Karpas-422 (cell line): Measurements from ENCODE around the gene FBXL13. TPM values are rescaled to one million over a fixed set of nuclear protein-coding genes. Genes with fewer than 3 reads are reported as not detected.

Experiments
- DNase-seq: peaks from one replicate; pipeline ENCODE4 v3.0.0-alpha.2; 2015
- H2AFZ ChIP-seq: fragments of 200-600 bp; sonication (generic); 2 replicates; pipeline ENCODE4 v1.6.1; 2014; ENCODE audit warnings: antibody characterized with exemption, low read length, mixed read lengths
- H3K27ac ChIP-seq: fragments of 200-600 bp; sonication (generic); 2 replicates; pipeline ENCODE4 v1.5.1; 2014; ENCODE audit warnings: mild to moderate bottlenecking, low read length, moderate library complexity
- H3K27me3 ChIP-seq: fragments of 200-600 bp; sonication (generic); 2 replicates; pipeline ENCODE4 v1.6.1; 2014; ENCODE audit warnings: low read length, mixed read lengths
- H3K36me3 ChIP-seq: fragments of 200-600 bp; sonication (generic); 2 replicates; pipeline ENCODE4 v1.6.1; 2014; ENCODE audit warnings: low read length, mixed read lengths; ENCODE audit not compliant: insufficient read depth
- H3K4me1 ChIP-seq: fragments of 200-600 bp; sonication (generic); 2 replicates; pipeline ENCODE4 v1.6.1; 2014; ENCODE audit warnings: mild to moderate bottlenecking, low read length, mixed read lengths
- H3K4me2 ChIP-seq: fragments of 200-600 bp; sonication (generic); 2 replicates; pipeline ENCODE4 v1.6.1; 2014; ENCODE audit warnings: low read length, low read depth, mild to moderate bottlenecking; ENCODE audit not compliant: poor library complexity, severe bottlenecking
- H3K4me3 ChIP-seq: fragments of 200-600 bp; sonication (generic); 2 replicates; pipeline ENCODE4 v1.5.1; 2014; ENCODE audit warnings: mild to moderate bottlenecking, antibody characterized with exemption, low read length, mixed read lengths
- H3K79me2 ChIP-seq: fragments of 200-600 bp; sonication (generic); 2 replicates; pipeline ENCODE4 v1.6.1; 2014; ENCODE audit warnings: mild to moderate bottlenecking, low read length, mixed read lengths
- H3K9ac ChIP-seq: fragments of 200-600 bp; sonication (generic); 2 replicates; pipeline ENCODE4 v1.6.0; 2014; ENCODE audit warnings: low read length
- H3K9me2 ChIP-seq: fragments of 200-600 bp; sonication (generic), shearing (Covaris generic); replicated peaks from 2 replicates; pipeline ENCODE4 v1.6.0; 2014; ENCODE audit warnings: mild to moderate bottlenecking, low read length, moderate library complexity; ENCODE audit not compliant: insufficient read depth
- H3K9me3 ChIP-seq: fragments of 300-700, 200-600 bp; sonication (generic); 2 replicates; pipeline ENCODE4 v1.6.1; 2014; ENCODE audit warnings: low read length, mixed read lengths
- H4K20me1 ChIP-seq: fragments of 200-600 bp; sonication (generic); 2 replicates; pipeline ENCODE4 v1.6.1; 2014; ENCODE audit warnings: mild to moderate bottlenecking, antibody characterized with exemption, low read length, low read depth; ENCODE audit not compliant: insufficient read depth
- total RNA-seq: library from RNA; depleted of rRNA; stranded (reverse); fragments of >200 nt; shearing (Covaris generic); gene quantifications from 2 replicates; pipeline ENCODE4 v1.2.3, GENCODE V29; 2014; ENCODE audit warnings: low replicate concordance

The FBXL13 gene
- total RNA-seq, 1 experiment from 2014 or later, result 4.2 TPM

GRCh38 chr7:102890292-102890970, 184.2 kb downstream of the FBXL13 start:
- Histone ChIP-seq H2AFZ (no peak overlapping the region), H3K79me2 (no peaks in the 10 kb centered on the region), H3K27ac (no peak overlapping the region), H4K20me1 (no peaks in the 10 kb centered on the region), H3K4me3 (no peak overlapping the region), H3K9me2 (no peaks in the 10 kb centered on the region), H3K4me2 (no peak overlapping the region), H3K27me3 (no peaks in the 10 kb centered on the region), H3K9ac (no peak overlapping the region), H3K36me3 (no peaks in the 10 kb centered on the region), H3K9me3 (no peaks in the 10 kb centered on the region), H3K4me1 (no peaks in the 10 kb centered on the region)
- no peak for DNase-seq

GRCh38 chr7:102889851-102890250, 184.7 kb downstream of the FBXL13 start:
- Histone ChIP-seq H3K4me3 (no peak overlapping the region), H2AFZ (no peak overlapping the region), H3K4me1 (no peaks in the 10 kb centered on the region), H3K79me2 (no peaks in the 10 kb centered on the region), H3K9me3 (no peaks in the 10 kb centered on the region), H3K4me2 (no peak overlapping the region), H4K20me1 (no peaks in the 10 kb centered on the region), H3K27me3 (no peaks in the 10 kb centered on the region), H3K27ac (no peak overlapping the region), H3K9ac (no peak overlapping the region), H3K36me3 (no peaks in the 10 kb centered on the region), H3K9me2 (no peaks in the 10 kb centered on the region)
- DNase-seq, result no peak

- Histone ChIP-seq H3K9me2 (no peaks in the 10 kb centered on the region), H3K4me3 (no peak overlapping the region)
These were observed 185.9 kb downstream of the FBXL13 start for GRCh38 chr7:102888561-102889233.

GRCh38 chr7:102883098-102883860, 191.3 kb downstream of the FBXL13 start:
- H3K4me2 ChIP-seq, result no peak overlapping the region
- no peak overlapping the region for H3K9ac ChIP-seq
- DNase-seq, result no peak
- H4K20me1 ChIP-seq, result no peaks in the 10 kb centered on the region
- no peaks in the 10 kb centered on the region for H3K36me3 ChIP-seq
- no peaks in the 10 kb centered on the region for H3K4me1 ChIP-seq
- H3K27ac ChIP-seq, result no peak overlapping the region
- H3K4me3 ChIP-seq, result no peak overlapping the region
- no peaks in the 10 kb centered on the region for H3K9me3 ChIP-seq
- no peaks in the 10 kb centered on the region for H3K9me2 ChIP-seq
- no peak overlapping the region for H2AFZ ChIP-seq
- H3K27me3 ChIP-seq, result no peaks in the 10 kb centered on the region
- H3K79me2 ChIP-seq, result no peaks in the 10 kb centered on the region

More at GRCh38 chr7:102888561-102889233, 185.9 kb downstream of the FBXL13 start:
- H4K20me1 ChIP-seq, result no peaks in the 10 kb centered on the region
- no peak overlapping the region for H3K9ac ChIP-seq
- no peak overlapping the region for H2AFZ ChIP-seq
- no peak for DNase-seq
- no peaks in the 10 kb centered on the region for H3K79me2 ChIP-seq
- H3K27ac ChIP-seq, result no peak overlapping the region
- H3K4me1 ChIP-seq, result no peaks in the 10 kb centered on the region
- H3K27me3 ChIP-seq, result no peaks in the 10 kb centered on the region
- no peak overlapping the region for H3K4me2 ChIP-seq
- H3K9me3 ChIP-seq, result no peaks in the 10 kb centered on the region
- H3K36me3 ChIP-seq, result no peaks in the 10 kb centered on the region

- no peaks in the 10 kb centered on the region for H3K79me2 ChIP-seq
- no peak overlapping the region for H3K4me2 ChIP-seq
- peak; percentile 30 for DNase-seq
- no peaks in the 10 kb centered on the region for H3K9me2 ChIP-seq
- no peaks in the 10 kb centered on the region for H3K36me3 ChIP-seq
- H3K9me3 ChIP-seq, result no peaks in the 10 kb centered on the region
- H2AFZ ChIP-seq, result no peak overlapping the region
- H3K4me1 ChIP-seq, result no peaks in the 10 kb centered on the region
- no peak overlapping the region for H3K27ac ChIP-seq
- H4K20me1 ChIP-seq, result no peaks in the 10 kb centered on the region
- H3K9ac ChIP-seq, result no peak overlapping the region
- H3K4me3 ChIP-seq, result no peak overlapping the region
- H3K27me3 ChIP-seq, result no peaks in the 10 kb centered on the region; the same call in 1 of the 2 replicates
These were observed 198.8 kb downstream of the FBXL13 start for GRCh38 chr7:102875700-102876295.

- no peaks in the 10 kb centered on the region for H3K36me3 ChIP-seq
- no peaks in the 10 kb centered on the region for H3K4me1 ChIP-seq
- H3K27me3 ChIP-seq, result no peaks in the 10 kb centered on the region; the same call in 1 of the 2 replicates
- no peaks in the 10 kb centered on the region for H3K79me2 ChIP-seq
- no peak overlapping the region for H2AFZ ChIP-seq
- no peaks in the 10 kb centered on the region for H3K9me2 ChIP-seq
- H3K4me3 ChIP-seq, result no peak overlapping the region
- H3K9me3 ChIP-seq, result no peaks in the 10 kb centered on the region
- DNase-seq, result no peak
- H3K9ac ChIP-seq, result no peak overlapping the region
- H3K4me2 ChIP-seq, result no peak overlapping the region
- no peaks in the 10 kb centered on the region for H4K20me1 ChIP-seq
- no peak overlapping the region for H3K27ac ChIP-seq
These were observed 199.6 kb downstream of the FBXL13 start for GRCh38 chr7:102874966-102875365.

GRCh38 chr7:102874166-102874829, 200.3 kb downstream of the FBXL13 start:
- H3K9me2 ChIP-seq, result no peaks in the 10 kb centered on the region
- no peak overlapping the region for H2AFZ ChIP-seq
- no peak overlapping the region for H3K4me2 ChIP-seq
- H3K27me3 ChIP-seq, result no peaks in the 10 kb centered on the region; the same call in 1 of the 2 replicates
- H3K9me3 ChIP-seq, result no peaks in the 10 kb centered on the region
- no peaks in the 10 kb centered on the region for H4K20me1 ChIP-seq
- peak; percentile 20 for DNase-seq
- no peaks in the 10 kb centered on the region for H3K79me2 ChIP-seq
- H3K27ac ChIP-seq, result no peak overlapping the region
- no peak overlapping the region for H3K4me3 ChIP-seq
- no peak overlapping the region for H3K9ac ChIP-seq
- H3K4me1 ChIP-seq, result no peaks in the 10 kb centered on the region
- no peaks in the 10 kb centered on the region for H3K36me3 ChIP-seq
